CD4-positive, alpha-beta T cell treated with Interferon gamma for 1 hour (primary cell): ENCODE data around the gene AQP1.

Experiments used
- DNase-seq: peaks from one replicate; pipeline ENCODE4 v3.0.0-alpha.2; 2020

Gene AQP1

GRCh38 chr7:30922596-30922995 is 10.9 kb downstream of the AQP1 start:
- DNase-seq: no peak

GRCh38 chr7:30923009-30923773 is 11.5 kb downstream of the AQP1 start:
- DNase-seq: no peak

- DNase-seq: no peak
Measured at GRCh38 chr7:30923774-30924413, 12.2 kb downstream of the AQP1 start.

- no peak for DNase-seq
Measured at GRCh38 chr7:30924624-30925023, 13.0 kb downstream of the AQP1 start.

- DNase-seq: no peak
Measured at GRCh38 chr7:30925117-30925516, 13.5 kb downstream of the AQP1 start.

- DNase-seq: no peak
Measured at GRCh38 chr7:30925913-30926312, 14.3 kb downstream of the AQP1 start.

DNA sequence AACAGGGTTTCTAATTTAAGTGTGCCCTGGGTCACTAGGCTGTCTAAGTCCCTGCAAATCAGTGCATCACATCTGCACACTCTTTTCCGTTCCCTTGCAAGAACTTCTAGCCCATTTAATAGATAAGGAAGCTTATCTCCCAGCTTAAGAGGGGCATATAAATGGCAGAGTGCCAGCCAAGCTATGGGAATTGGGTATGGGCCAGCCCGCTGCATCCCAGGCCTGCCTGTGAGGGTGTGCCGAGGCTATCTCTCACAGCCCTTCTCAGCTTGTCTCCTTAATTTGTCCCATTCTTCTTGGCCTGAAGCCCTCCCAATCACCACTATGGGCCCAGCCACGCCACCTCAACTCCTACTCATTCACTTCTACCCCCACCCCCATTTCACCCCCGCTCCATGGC is 14.7 kb downstream of the AQP1 start:
- no peak for DNase-seq

DNA sequence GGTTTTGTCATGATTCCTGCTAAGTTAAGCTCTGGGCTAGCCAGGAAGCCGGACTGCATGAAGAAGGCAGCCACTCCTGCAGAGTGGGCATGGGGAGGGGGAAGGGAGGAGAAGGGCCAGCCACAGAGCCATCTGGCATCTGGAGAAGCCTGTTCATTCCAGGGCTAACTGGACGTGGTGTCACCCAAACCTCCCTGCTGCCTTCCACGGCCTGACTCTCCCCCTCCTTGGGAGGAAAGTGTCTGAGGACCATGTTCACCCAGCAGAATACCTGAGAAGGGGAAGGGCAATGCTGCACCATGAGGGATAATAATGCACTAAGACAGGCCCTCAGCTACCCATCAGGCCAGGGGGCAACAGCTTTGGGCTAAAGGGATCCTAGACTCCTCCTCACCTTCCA is 15.4 kb downstream of the AQP1 start:
- DNase-seq: no peak

DNA sequence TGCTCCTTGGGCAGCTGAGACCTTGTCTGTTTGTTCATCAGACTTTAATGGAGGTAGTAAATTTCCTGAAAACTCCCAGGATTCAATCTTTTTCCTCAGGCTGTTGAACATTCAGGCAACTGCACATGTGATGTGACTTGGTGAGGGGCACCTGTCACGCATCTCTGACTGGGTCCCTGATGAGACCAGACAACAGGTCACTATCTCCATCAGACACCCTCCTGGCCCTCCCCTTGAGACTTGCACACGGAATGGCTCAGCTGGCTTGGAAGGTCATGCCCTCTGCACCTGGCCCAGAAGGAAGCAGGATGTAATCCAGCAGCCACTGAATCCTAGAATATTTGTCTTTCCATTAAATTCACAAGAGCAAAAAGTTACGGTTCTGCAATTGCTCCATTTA is 15.9 kb downstream of the AQP1 start:
- DNase-seq: no peak

- no peak for DNase-seq
Measured at GRCh38 chr7:30928254-30928872, 16.7 kb downstream of the AQP1 start.

GRCh38 chr7:30929686-30930085 is 18.0 kb downstream of the AQP1 start:
- no peak for DNase-seq

- DNase-seq: no peak
Measured at GRCh38 chr7:30930621-30931020, 19.0 kb downstream of the AQP1 start.

- DNase-seq: no peak
Measured at GRCh38 chr7:30931161-30931928, 19.7 kb downstream of the AQP1 start.

DNA sequence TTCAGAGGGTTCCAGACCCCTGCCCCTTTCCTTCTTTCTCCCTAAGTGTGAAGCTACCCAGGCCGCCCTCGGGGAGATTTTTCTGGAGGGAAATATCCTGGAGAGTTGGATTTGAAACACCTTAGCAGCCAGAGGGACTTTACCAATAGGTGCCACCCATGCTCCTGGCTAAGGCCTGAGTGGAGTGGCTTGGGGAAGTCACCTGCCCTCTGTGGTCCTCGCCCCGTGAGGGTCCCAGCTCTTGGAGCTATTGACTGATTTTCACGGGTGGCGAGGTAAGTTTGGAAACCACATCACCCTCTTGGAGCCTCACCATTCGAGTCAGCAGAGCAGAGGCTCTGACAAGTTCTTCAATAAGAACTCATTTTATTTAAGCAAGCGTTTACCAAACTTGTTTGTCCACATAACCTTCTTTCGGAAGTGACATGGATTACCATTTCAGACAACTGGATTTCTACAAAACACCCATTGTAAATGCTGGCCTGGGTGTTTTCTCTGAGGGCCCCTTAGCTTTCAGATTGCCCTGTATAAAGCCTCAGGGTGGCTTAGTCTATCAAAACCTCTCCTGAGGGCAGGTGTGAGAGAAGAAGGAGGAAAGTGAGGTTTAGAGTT is 20.4 kb downstream of the AQP1 start:
- no peak for DNase-seq

DNA sequence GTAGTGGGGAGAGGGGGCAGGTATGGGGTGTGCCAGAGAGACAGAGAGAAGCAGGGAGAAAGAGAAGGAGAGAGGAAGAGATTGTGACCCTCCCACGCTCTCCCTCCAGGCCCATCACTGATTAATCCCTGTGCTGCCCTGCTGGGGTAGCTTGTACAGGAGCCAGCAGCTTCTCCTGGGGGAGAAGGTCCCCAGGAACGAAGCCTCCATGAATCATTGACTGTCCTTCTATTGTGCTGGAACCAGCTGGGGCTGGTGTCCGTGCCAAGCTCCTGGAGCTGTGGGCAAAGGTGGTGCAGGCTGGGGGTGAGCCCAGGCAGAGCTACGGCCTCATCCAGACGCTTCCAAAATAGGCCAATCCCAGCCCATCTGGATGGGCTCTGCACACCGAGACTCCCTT is 20.9 kb downstream of the AQP1 start:
- no peak for DNase-seq

DNA sequence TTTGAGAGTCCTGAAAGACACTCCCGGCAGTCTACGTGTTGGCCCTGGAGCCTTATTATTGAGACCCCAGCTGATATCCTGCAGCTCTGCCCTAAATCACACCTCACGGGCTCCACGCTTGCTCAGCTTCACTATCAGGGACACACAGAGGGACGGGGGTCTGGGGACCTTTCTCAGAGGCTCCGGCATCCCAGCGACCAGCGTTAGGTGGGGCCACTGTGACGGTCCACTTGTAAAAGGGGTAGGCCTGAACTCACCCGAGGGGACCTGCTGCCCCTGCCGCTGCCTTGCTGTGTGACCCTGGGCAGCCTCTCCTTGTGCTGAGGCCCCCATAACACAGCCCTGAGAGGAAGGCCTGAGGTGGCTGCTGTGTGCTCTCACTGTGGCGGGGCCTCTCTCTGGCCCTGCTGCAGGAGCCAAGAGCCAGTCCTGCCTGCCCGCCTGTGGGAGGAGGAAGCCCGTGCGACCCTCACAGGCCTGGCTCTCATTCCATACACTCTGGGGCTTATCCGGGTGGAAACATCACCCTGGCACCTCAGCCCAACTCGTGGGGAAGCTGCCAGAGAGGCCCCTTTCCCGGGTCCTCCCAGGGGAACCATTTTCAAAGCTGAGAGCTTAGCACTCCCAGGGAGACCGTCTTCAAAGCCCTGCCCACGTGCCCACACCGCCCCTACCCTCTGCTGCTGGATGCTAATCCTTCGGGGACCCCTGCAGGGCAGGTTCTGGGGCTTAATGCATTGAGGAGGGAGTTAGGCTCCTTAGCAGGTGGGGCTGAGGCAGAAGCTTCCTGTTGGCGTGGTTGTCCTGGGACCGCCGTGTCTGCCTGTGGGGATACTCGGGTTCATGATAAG is 21.7 kb downstream of the AQP1 start:
- no peak for DNase-seq

GRCh38 chr7:30934225-30934624 is 22.6 kb downstream of the AQP1 start:
- no peak for DNase-seq

DNA sequence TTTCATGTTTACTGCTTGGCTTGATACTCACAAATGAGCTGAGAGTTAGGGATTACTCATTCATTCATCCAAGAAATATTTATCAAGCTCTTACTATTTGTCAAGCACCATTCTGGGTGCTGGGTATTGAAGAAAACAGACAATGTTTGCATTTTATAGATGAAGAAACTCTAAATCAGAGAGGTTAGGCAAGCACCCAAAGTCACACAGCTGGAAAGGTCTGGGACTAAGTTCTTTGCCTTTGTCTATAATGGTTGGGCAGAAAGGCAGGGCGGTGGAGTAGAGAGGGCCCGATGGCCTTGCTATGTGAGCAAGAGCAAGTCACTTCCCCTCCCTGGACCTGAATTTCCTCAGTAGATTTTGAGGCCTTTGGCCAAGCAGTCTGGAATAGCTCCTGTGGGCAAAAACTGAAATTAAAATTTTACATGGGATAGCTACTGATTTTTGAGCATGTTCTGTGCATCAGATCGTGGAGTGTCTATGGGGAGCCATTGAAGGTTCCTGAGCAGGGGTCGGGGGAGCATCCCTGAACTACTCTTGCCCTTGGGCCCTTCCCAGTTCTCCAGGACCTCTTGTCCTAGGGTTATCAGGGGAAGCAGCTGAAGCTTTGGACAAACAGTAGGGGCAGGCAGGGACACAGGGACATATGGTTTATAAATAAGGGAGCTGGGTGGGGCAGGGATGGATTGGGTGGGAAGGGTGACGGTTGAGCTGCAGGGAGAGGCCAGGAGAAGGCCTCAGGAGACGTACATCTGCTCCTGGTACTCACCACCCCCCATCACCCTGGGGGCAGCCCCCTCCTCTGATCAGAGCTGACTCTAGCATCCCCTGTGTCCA is 23.3 kb downstream of the AQP1 start:
- DNase-seq: no peak

GRCh38 chr7:30935569-30935877 is 23.9 kb downstream of the AQP1 start:
- no peak for DNase-seq

- DNase-seq: no peak
Measured at GRCh38 chr7:30936650-30937245, 25.1 kb downstream of the AQP1 start.

GRCh38 chr7:30937416-30937815 is 25.8 kb downstream of the AQP1 start:
- no peak for DNase-seq
